ENCODE data around the gene PPWD1. TPM values are rescaled to one million over a fixed set of nuclear protein-coding genes. Genes with fewer than 3 reads are reported as not detected.

PPWD1 gene
- total RNA-seq (2014; rRNA removed; shearing (Covaris generic)) (51.5 and 67.6 TPM in 2 replicates), total RNA-seq (2022) (54.3 and 57.4 TPM in 2 replicates), Bru-seq, nascent RNA (percentile 90 among the genes with signal in this experiment), BruChase-seq, experiment 1, labeled RNA remaining after a 6-hour chase (percentile 88 among the genes with signal in this experiment), BruChase-seq, experiment 2, labeled RNA remaining after a 2-hour chase (percentile 94 among the genes with signal in this experiment)
- long read RNA-seq, transcript PPWD1-201 (11 exons, 2,166 nt), result major isoform, 58 of 86 reads
- long read RNA-seq, partial matches to known transcripts, result 7 of 86 reads
- long read RNA-seq, other reads (novel, unspliced or antisense), result 15 of 86 reads

- TF ChIP-seq, protein P1, sequence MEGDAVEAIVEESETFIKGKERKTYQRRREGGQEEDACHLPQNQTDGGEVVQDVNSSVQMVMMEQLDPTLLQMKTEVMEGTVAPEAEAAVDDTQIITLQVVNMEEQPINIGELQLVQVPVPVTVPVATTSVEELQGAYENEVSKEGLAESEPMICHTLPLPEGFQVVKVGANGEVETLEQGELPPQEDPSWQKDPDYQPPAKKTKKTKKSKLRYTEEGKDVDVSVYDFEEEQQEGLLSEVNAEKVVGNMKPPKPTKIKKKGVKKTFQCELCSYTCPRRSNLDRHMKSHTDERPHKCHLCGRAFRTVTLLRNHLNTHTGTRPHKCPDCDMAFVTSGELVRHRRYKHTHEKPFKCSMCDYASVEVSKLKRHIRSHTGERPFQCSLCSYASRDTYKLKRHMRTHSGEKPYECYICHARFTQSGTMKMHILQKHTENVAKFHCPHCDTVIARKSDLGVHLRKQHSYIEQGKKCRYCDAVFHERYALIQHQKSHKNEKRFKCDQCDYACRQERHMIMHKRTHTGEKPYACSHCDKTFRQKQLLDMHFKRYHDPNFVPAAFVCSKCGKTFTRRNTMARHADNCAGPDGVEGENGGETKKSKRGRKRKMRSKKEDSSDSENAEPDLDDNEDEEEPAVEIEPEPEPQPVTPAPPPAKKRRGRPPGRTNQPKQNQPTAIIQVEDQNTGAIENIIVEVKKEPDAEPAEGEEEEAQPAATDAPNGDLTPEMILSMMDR (conservative IDR thresholded peaks at IDR 0.05; ENCODE audit: low read length), result no peak
- no peaks in the 10 kb centered on the region for H3K9me2 ChIP-seq (ENCODE audit: insufficient read depth, low read length)
- H3K79me2 ChIP-seq (ENCODE audit: insufficient read depth, low read depth, low read length), result peaks cover 80% of the 10 kb centered on the region
- intact Hi-C loops (cut with micrococcal nuclease; ENCODE audit: unreplicated experiment), result loop anchor here (2.0 to 10.0 kb wide), 3 partner anchors 59 to 582 kb away; partner anchors contain the start of genes SREK1 and TRIM23
- H3K36me3 ChIP-seq (ENCODE audit: insufficient read depth, low read length), result peaks cover 39% of the 10 kb centered on the region
- ChIA-PET CTCF (ENCODE audit: unreplicated experiment) (interaction anchor here (1.4 kb wide), 1 partner anchor 21 kb away, joined by 4 read pairs; no protein-coding TSS in a partner anchor), POLR2A (interaction anchor here (0.6 to 4.9 kb wide), 12 partner anchors 12 to 794 kb away, joined by 3 to 28 read pairs (median 4); partner anchors contain the start of genes ADAMTS6, CWC27, SHLD3 and SREK1IP1)
- TSS peak; percentile 74 for BruUV-seq (replicated peaks)
- peak within 1 kb of the TSS; percentile 90 for H3K4me3 ChIP-seq (ENCODE audit: low read depth, low read length, poor library complexity, severe bottlenecking)
- H4K20me1 ChIP-seq (ENCODE audit: insufficient read depth, low read length), result 0 out of 2 replicates have a peak, but pooled peaks cover 5% of the 10 kb centered on the region
- H3K9me3 ChIP-seq (ENCODE audit: low read length), result no peaks in the 10 kb centered on the region
- peaks cover 29% of the 10 kb centered on the region for H3K4me1 ChIP-seq (ENCODE audit: insufficient read depth, low read length, poor library complexity, severe bottlenecking)
- peak within 1 kb of the TSS; percentile 88 for H2AFZ ChIP-seq (ENCODE audit: low read length)
- H3K27ac ChIP-seq (ENCODE audit: low read depth, low read length, poor library complexity, severe bottlenecking), result peak within 1 kb of the TSS; percentile 80
- DNase-seq (ENCODE audit: low spot score), result peak; percentile 97
- H3K4me2 ChIP-seq (ENCODE audit: low read length), result peak within 1 kb of the TSS; percentile 84
These were observed at the start of gene PPWD1, which contains the start of gene CENPK for GRCh38 chr5:65562731-65563701. Gene PPWD1 (plus strand): TSS chr5:65563296. CDS start chr5:65563311, 15 bp downstream. Gene CENPK (minus strand): TSS chr5:65563168. CDS start chr5:65554907, 8,261 bp downstream.

DNA sequence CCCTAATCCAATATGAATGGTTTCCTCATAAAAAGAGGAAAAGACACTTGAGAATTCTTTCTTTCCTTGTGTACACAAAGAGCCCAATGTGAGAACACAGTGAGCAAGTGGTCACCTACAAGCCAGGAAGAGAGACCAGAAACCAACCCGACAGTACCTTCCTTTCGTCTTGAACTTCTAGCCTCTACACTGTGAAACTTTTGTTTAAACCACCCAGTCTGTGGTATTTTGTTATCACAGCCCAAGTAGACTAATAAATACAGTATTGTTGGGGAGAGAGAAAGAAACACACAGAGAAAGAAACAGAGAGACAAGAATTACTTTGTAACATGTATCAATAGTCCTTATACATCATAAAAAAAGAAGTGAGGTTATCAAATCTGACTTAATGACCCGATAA lies 37.4 kb upstream of the PPWD1 start:
- H3K27ac ChIP-seq (ENCODE audit: low read depth, low read length, poor library complexity, severe bottlenecking), result no peak overlapping the region
- peaks cover 78% of the 10 kb centered on the region for H3K36me3 ChIP-seq (ENCODE audit: insufficient read depth, low read length)
- no peak overlapping the region for H2AFZ ChIP-seq (ENCODE audit: low read length)
- intact Hi-C loops (cut with micrococcal nuclease; ENCODE audit: unreplicated experiment), result no loop called here
- no peak for TF ChIP-seq EZH2phosphoT487 (IDR thresholded peaks at IDR 0.05; ENCODE audit: borderline replicate concordance, low read depth, low read length)
- TF ChIP-seq, protein P1 (conservative IDR thresholded peaks at IDR 0.05; ENCODE audit: low read length), result no peak
- no peaks in the 10 kb centered on the region for H3K9me2 ChIP-seq (ENCODE audit: insufficient read depth, low read length)
- BruUV-seq (replicated peaks), result no TSS peak
- no peak overlapping the region for H3K4me2 ChIP-seq (ENCODE audit: low read length)
- H3K9me3 ChIP-seq (ENCODE audit: low read length), result no peaks in the 10 kb centered on the region
- CTCF ChIA-PET (ENCODE audit: unreplicated experiment), result no interaction called here
- DNase-seq (ENCODE audit: low spot score), result no peak
- no peaks in the 10 kb centered on the region for H3K4me1 ChIP-seq (ENCODE audit: insufficient read depth, low read length, poor library complexity, severe bottlenecking)
- POLR2A ChIA-PET, result no interaction called here
- H3K4me3 ChIP-seq (ENCODE audit: low read depth, low read length, poor library complexity, severe bottlenecking), result no peak overlapping the region
- no peaks in the 10 kb centered on the region for H4K20me1 ChIP-seq (ENCODE audit: insufficient read depth, low read length)
- H3K79me2 ChIP-seq (ENCODE audit: insufficient read depth, low read depth, low read length), result no peaks in the 10 kb centered on the region

Data from OCI-LY7 (cell line).